GM21360 (cell line): ENCODE measurements around the gene MGAT3.

Experiments used
- ATAC-seq: cut with Tn5 transposase; IDR thresholded peaks from one replicate; pipeline ENCODE4 v1.9.1; 2021; ENCODE audit warnings: mild to moderate bottlenecking, moderate library complexity; ENCODE audit not compliant: unreplicated experiment

MGAT3 gene

GRCh38 chr22:39470451-39471291 lies 13.9 kb downstream of the MGAT3 start:
- ATAC-seq, result no peak

DNA sequence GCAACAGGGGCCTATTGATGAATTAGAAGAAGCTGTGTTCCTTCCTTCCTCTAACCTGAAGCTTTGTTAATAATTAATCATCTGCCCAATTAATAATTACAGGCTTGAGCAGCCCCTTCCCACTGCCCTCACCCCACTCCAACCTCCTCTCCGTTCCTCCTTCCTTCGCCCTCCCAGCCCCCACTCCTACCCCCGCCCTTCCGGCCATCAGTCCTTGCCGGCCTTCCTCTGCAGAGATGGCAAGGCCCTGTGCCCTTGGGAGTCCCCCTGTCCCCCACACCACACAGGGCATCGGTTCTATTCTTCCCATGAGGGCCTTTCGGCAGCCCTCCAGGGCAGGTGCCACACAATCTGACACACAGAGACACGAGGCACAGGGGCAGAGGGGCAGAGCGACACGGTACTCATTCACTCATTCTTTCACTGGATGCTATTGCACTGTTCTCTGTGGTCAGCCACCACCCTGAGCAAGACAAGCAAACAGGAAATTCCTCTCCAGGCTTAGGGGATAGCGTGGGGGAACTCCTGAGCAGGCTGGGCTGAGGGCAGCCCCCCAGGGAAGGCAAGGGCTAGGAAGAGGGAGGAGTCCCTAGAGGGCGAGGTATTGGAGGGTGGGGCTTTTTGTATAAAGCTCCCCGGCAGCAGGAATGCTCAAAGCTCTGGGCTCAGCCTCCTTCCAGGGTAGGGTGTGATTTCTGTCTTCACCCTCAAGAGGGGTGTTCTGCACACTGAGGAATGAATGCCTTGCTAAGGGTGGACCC lies 14.7 kb downstream of the MGAT3 start:
- no peak for ATAC-seq

DNA sequence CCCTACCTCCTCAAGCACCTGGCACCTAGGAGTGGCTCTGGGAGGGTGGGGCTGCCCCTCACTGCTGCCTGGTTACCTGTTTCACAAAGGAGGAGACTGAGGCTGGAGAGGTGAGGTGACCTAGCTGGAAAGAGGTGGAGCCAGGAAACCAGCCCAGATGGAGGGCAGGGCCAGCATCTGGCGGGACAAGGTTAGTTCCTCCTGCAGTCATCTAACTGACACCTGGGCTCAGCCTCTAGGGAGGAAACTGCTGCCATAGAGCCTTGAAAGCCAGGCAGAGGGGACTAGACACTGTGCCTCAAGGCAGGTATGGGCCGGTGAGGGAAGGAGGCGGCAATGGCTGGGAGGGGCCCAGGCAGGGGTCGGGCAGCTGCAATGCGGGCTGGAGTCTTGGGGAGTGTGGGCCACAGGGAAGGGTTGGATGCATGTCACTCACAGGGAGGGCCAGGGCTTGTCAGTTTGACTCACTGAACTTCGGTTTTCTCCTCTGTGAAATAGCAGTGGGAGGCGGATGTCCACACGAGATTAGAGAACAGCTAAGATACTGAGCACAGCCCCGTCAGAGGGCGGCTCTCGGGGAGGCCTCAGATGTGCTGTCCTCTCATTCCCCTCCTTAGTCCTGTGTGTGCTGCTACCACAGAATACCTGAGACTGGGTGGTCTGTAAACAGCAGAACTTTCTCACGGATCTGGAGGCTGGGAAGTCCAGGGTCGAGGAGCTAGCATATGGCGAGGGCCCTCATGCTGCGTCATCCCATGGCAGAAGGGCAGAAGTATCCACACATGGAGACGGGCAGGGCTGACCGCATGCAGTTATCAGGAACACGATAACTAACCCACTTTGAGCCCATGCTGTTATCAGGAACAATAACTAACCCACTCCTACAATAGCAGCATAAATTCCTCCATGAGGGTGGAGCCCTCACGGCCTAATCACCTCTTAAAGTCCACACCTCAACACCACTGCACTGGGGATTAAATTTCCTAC lies 16.1 kb downstream of the MGAT3 start:
- no peak for ATAC-seq

- ATAC-seq, result no peak
Measured at GRCh38 chr22:39473851-39474250, 17.0 kb downstream of the MGAT3 start.

GRCh38 chr22:39474351-39475111 lies 17.7 kb downstream of the MGAT3 start:
- ATAC-seq, result no peak

- ATAC-seq, result no peak
Measured at GRCh38 chr22:39475337-39475736, 18.5 kb downstream of the MGAT3 start.

- no peak for ATAC-seq
Measured at GRCh38 chr22:39475902-39476301, 19.1 kb downstream of the MGAT3 start.

DNA sequence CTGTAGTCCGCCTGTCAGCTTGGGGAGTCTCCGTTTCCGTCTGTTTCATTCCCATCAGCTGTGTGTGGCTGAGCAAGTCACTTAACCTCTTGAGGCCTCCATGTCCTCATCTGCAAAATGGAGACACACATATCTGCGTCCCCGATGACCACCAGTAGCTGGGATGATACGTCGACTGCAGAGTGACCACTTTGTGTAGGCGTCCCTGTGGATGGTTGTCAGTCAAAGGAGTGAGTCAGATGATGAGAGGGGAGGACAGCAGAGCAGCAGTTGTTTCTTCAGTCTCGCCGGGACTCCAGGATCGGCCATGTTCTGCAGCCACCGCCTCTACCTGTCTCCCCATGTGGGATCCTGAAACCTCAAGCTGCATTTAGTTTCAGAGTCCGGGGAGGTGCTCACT lies 19.9 kb downstream of the MGAT3 start:
- no peak for ATAC-seq

DNA sequence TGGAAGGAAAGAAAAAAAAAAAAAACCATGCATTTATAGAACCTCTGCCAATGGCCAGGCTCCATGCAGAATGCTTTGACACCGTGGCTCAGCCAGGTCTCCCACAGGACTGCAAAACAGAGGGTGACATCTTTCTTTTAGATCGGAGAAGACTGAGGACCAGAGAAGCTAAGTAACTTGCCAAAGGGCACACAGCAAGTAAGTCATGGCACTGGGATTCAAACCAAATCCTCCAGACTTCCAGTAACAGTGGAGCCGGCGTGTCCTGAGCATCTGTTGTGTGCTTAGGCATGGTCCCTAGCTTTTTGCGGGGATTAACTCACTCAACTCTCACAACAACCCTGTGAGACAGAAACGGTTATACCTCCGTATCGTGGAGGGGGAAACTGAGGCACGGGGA lies 20.7 kb downstream of the MGAT3 start:
- no peak for ATAC-seq

DNA sequence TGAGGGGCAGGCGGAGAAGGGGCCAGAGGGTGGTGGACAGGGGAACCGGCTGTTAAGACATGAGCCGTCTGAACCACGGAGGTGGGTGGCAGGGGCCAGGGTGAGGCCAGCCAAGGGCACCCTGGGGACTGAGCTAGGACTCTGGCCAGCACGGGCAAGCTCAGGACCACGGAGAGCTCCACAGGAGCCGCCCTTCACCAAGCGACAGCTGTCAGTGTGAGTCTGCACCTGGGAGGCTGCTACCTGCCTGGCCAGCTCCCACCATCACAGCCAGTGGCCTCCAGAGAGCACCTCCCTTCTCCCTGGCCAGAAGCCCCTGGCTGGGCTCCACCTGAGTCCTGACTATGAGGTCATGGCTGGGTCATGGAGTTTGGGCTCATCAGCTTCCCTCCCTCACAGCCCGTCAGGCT lies 21.6 kb downstream of the MGAT3 start:
- ATAC-seq, result no peak

DNA sequence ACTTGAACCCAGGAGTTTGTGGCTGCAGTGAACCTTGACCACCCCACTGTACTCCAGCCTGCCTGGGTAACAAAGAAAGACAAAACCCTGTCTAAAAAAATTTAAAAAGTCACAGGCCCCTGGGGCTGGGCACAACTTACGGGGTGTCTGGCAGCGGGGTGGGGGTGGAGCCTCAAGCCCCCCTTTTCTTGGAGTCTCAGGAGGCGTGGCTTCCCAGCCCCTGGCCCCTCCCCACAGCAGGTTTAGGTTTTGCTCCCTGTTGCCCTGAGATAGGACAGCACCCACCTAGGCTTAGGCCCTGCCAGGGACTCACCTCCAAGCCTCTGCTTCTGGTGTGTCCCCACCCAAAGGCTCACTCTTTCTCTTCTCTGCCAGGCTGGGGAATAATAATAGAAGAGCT lies 22.4 kb downstream of the MGAT3 start:
- ATAC-seq, result no peak

DNA sequence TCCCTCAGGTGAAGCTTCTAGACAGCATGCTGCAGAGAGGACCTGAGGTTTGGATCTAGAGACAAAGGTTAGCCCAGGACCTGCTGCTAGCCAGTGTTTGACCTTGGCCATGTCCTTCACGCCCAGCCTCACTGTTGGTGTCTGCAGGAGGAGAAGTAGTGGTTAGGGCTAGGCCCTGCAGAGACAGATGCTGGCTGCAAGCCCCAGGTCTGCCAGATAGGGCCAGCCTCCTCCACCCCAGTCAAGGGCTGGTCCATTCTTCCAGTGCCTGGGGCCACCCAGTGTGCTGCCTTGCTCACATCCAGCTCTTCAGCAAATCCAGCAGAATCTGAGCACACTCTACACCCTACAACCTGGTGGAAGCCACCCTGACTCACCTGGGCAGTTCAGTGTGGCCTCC lies 23.7 kb downstream of the MGAT3 start:
- no peak for ATAC-seq

DNA sequence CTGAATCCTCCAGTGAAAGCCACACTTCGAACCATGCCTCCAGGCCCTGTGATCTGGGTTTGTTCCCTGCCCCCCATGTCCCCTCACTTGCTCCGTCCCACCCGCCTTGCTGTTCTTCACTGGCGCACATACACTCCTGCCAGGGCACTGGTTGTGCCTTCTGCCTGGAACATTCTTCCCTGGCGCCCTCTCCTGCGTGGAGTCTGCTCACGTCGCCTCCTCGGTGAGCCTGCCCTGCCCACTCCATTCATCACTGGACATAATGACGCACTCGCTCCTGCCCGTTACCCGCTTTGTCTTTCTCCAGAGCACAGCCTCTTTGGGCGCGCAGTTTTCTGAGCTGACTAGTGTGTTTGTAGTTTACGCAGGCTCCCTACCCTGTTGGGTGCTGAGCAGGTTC lies 24.2 kb downstream of the MGAT3 start:
- no peak for ATAC-seq

- ATAC-seq, result no peak
Measured at GRCh38 chr22:39481595-39481994, 24.8 kb downstream of the MGAT3 start.

DNA sequence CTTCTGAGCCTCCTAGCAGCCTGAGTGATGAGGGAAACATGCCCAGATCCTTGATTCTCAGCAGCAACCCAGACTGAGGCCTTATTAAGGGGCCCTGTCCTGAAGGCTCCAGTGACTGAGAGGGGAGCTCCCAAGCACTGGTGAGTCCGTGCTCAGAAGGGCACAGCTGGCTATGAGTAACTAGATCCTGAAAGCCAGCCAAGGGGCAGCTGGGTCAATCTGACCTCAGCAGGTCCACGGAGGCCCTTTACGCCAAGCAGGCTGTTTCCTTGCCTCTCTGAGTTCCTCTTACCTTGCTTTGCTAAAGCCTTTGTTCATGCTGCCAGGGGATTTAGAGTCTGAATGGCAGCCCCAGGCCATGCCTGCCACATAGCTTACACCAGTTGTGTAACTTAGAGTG lies 26.0 kb downstream of the MGAT3 start:
- no peak for ATAC-seq

DNA sequence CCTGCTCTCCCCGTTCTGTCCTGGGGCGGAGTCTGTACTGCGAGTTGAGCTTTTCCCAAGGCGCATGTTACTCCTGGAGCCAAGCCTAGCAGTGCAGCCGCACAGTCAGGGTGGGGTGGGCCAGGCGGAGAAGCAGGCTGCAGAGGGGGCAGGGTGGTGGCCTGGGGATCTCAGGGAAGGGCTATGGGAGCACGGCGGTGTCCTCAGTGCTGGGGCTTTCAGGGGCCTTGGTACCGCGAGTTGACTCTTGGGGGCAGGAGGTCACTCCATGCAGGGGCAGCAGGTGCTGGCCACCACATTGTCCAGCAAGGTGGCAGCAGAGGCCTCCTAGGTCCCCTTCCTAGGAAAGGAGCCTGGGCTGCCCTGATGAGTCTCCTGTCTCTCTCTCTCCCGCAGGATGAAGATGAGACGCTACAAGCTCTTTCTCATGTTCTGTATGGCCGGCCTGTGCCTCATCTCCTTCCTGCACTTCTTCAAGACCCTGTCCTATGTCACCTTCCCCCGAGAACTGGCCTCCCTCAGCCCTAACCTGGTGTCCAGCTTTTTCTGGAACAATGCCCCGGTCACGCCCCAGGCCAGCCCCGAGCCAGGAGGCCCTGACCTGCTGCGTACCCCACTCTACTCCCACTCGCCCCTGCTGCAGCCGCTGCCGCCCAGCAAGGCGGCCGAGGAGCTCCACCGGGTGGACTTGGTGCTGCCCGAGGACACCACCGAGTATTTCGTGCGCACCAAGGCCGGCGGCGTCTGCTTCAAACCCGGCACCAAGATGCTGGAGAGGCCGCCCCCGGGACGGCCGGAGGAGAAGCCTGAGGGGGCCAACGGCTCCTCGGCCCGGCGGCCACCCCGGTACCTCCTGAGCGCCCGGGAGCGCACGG lies 30.4 kb downstream of the MGAT3 start:
- no peak for ATAC-seq

DNA sequence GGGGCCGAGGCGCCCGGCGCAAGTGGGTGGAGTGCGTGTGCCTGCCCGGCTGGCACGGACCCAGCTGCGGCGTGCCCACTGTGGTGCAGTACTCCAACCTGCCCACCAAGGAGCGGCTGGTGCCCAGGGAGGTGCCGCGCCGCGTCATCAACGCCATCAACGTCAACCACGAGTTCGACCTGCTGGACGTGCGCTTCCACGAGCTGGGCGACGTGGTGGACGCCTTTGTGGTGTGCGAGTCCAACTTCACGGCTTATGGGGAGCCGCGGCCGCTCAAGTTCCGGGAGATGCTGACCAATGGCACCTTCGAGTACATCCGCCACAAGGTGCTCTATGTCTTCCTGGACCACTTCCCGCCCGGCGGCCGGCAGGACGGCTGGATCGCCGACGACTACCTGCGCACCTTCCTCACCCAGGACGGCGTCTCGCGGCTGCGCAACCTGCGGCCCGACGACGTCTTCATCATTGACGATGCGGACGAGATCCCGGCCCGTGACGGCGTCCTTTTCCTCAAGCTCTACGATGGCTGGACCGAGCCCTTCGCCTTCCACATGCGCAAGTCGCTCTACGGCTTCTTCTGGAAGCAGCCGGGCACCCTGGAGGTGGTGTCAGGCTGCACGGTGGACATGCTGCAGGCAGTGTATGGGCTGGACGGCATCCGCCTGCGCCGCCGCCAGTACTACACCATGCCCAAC lies 31.2 kb downstream of the MGAT3 start:
- no peak for ATAC-seq

GRCh38 chr22:39488563-39489083 lies 31.8 kb downstream of the MGAT3 start:
- ATAC-seq, result no peak
